PFSK-1 (cell line): Measurements from ENCODE around the gene CLEC16A.

ENCODE experiments used
- FOXP2 ChIP-seq: optimal IDR thresholded peaks from 2 replicates; pipeline ENCODE3; 2011; ENCODE audit warnings: borderline replicate concordance, control low read depth, inconsistent platforms; ENCODE audit not compliant: insufficient read depth; ENCODE audit errors: extremely low read length, extremely low read depth
- POLR2AphosphoS5 ChIP-seq: IDR thresholded peaks from 2 replicates; pipeline ENCODE4 v1.6.1; 2012; ENCODE audit warnings: low read depth, mild to moderate bottlenecking, control low read depth, low read length, moderate library complexity
- SIN3A ChIP-seq: IDR thresholded peaks from 2 replicates; pipeline ENCODE4 v1.6.1; 2012; ENCODE audit warnings: mild to moderate bottlenecking, low read length, moderate library complexity, borderline replicate concordance; ENCODE audit not compliant: insufficient read depth
- TAF1 ChIP-seq: IDR thresholded peaks from 2 replicates; pipeline ENCODE4 v1.6.1; 2012; ENCODE audit warnings: low read length, control low read depth, borderline replicate concordance; ENCODE audit not compliant: insufficient read depth
- TF ChIP-seq, protein P1 (sequence below), 2 experiments: IDR thresholded peaks; 2 replicates each; pipeline versions ENCODE4 v1.6.1 to v1.8.0; 2011 to 2012; ENCODE audit warnings: low read depth in 2 of 2, low read length in 2 of 2, control low read depth in 1 of 2, inconsistent platforms in 1 of 2, mild to moderate bottlenecking in 1 of 2, moderate library complexity in 1 of 2; ENCODE audit not compliant: insufficient read depth in 1 of 2

The CLEC16A gene

DNA sequence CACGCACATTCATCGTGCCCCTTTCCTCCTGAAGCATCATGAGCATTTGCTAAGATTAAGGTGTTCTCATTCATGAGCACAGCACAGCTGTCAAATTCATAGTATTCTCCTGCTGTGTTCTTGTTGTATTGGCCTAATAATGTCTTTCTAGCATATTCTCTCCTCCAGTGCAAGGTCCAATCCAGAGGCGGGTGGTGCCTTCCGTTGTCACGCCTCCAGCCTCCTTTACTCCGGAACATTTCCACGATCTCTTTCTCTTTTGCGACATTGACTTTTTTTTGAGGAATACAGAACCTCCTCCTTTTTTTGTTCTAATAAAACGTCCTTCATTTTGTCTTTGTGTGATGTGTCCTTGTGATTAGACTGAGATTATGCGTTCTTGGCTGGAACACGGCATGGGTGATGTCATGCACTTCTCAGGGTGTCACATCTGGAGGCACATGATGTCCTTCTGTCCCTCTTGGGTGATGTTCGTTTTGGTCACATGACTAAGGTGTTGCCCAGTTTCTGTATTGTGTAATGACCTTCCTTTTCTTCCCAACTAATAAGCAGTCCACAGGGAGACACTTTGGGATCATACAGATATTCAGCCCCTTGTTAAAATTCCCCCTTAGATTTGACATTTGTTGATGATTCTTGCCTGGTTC is 66.3 kb downstream of the CLEC16A start:
- TF ChIP-seq POLR2AphosphoS5 (no peak), SIN3A (no peak), FOXP2 (no peak), TAF1 (no peak)
- TF ChIP-seq, protein P1, sequence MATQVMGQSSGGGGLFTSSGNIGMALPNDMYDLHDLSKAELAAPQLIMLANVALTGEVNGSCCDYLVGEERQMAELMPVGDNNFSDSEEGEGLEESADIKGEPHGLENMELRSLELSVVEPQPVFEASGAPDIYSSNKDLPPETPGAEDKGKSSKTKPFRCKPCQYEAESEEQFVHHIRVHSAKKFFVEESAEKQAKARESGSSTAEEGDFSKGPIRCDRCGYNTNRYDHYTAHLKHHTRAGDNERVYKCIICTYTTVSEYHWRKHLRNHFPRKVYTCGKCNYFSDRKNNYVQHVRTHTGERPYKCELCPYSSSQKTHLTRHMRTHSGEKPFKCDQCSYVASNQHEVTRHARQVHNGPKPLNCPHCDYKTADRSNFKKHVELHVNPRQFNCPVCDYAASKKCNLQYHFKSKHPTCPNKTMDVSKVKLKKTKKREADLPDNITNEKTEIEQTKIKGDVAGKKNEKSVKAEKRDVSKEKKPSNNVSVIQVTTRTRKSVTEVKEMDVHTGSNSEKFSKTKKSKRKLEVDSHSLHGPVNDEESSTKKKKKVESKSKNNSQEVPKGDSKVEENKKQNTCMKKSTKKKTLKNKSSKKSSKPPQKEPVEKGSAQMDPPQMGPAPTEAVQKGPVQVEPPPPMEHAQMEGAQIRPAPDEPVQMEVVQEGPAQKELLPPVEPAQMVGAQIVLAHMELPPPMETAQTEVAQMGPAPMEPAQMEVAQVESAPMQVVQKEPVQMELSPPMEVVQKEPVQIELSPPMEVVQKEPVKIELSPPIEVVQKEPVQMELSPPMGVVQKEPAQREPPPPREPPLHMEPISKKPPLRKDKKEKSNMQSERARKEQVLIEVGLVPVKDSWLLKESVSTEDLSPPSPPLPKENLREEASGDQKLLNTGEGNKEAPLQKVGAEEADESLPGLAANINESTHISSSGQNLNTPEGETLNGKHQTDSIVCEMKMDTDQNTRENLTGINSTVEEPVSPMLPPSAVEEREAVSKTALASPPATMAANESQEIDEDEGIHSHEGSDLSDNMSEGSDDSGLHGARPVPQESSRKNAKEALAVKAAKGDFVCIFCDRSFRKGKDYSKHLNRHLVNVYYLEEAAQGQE (IDR thresholded peaks at IDR 0.05; ENCODE audit: insufficient read depth in 1 of 2, low read depth in 2 of 2, low read length in 2 of 2) = no peak

DNA sequence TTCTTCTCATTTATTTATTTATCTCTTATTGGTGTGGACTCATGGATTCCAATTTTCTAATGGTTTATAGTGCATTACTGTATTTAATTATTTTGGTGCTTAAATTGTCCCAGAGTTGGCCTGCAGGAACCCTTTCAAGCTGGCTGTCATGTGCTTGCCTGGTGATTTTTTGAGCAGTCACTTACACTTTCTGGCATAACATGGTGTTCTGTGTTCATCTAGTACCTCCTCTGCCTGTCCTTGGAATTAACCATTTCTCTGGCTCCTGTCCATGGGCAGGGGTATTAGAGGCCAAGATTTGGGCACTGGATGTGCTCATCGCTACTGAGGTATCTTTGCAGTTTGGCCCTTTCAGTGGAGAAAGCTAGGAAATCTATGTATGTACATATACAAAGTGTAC is 67.0 kb downstream of the CLEC16A start:
- TF ChIP-seq POLR2AphosphoS5 = no peak
- TF ChIP-seq TAF1 = no peak
- TF ChIP-seq, protein P1 (IDR thresholded peaks at IDR 0.05; ENCODE audit: insufficient read depth in 1 of 2, low read depth in 2 of 2, low read length in 2 of 2) = no peak
- no peak for TF ChIP-seq FOXP2
- no peak for TF ChIP-seq SIN3A

DNA sequence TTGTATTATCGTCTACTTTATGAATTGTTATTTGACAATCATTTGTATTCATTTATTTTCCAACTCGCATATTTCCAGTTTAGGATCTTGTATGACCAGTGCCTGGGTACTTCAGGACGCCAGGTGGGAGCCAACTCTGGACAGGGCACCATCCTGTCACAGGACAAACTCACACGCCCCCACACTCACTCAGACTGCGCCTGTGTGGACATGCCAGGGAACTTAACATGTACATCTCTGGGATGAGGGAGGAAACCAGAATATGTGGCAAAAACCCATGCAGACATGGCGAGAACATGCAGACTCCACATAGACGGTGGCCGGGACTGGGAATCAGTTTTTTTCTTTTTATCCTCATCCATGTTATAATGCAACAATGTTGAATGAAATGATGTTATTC is 68.5 kb downstream of the CLEC16A start:
- TF ChIP-seq POLR2AphosphoS5 (no peak), TAF1 (no peak), SIN3A (no peak), FOXP2 (no peak)
- TF ChIP-seq, protein P1 (IDR thresholded peaks at IDR 0.05; ENCODE audit: insufficient read depth in 1 of 2, low read depth in 2 of 2, low read length in 2 of 2) = no peak

DNA sequence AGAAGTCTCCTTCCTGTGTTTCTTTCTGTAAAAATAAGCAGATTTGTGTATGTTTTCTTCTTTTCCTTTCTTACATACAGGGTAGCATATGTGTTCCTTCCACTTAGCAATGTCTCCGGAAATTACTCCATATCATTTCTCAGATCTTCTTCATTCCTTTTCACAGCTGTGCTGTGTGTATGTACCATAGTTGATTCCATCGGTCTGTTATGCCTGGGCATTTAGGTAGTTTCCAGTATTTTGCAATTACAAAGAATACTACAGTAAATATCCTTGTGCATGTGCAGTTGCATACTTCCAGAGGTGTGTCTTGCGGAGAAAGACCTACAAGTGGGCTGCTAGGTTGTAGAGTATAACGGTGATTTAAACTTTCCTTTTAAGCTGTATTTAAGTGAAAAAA is 69.8 kb downstream of the CLEC16A start:
- TF ChIP-seq FOXP2 (no peak), SIN3A (no peak), POLR2AphosphoS5 (no peak), TAF1 (no peak)
- TF ChIP-seq, protein P1 (IDR thresholded peaks at IDR 0.05; ENCODE audit: insufficient read depth in 1 of 2, low read depth in 2 of 2, low read length in 2 of 2) = no peak

DNA sequence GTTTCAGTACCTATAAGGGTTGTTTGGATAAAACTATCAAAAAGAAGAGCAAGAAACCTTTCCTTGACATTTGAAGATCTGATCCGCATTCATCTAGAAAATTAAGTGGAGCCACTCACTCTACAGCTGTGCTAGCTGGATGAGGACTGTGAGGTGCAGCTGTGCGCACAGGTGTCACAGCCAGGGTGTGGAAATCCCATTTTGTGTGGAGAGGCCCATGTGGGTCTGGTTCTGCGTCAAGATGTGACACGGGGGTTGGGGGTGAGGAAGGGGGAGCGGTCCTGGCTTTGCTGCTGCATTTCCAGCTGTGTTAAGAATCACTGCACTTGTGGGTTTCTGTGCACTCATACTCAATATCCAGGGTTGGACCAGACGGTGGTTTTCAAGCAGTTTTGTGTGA is 70.7 kb downstream of the CLEC16A start:
- TF ChIP-seq, protein P1 (IDR thresholded peaks at IDR 0.05; ENCODE audit: insufficient read depth in 1 of 2, low read depth in 2 of 2, low read length in 2 of 2) = no peak
- no peak for TF ChIP-seq SIN3A
- no peak for TF ChIP-seq POLR2AphosphoS5
- no peak for TF ChIP-seq TAF1
- no peak for TF ChIP-seq FOXP2
